Activated T-cell treated with anti-CD3 and anti-CD28 coated beads, Interleukin-2, amount 50 U/mL, for 1 hour (primary cell): ENCODE data around the gene TRERF1.
"Not testable (repeated sequence)": the region's sequence is repeated elsewhere in the genome, so short reads cannot be mapped to it uniquely, and the experiment has no call there.

Experiments used
- DNase-seq: peaks from one replicate; pipeline ENCODE4 v3.0.0-alpha.2; 2020

Gene TRERF1

DNA sequence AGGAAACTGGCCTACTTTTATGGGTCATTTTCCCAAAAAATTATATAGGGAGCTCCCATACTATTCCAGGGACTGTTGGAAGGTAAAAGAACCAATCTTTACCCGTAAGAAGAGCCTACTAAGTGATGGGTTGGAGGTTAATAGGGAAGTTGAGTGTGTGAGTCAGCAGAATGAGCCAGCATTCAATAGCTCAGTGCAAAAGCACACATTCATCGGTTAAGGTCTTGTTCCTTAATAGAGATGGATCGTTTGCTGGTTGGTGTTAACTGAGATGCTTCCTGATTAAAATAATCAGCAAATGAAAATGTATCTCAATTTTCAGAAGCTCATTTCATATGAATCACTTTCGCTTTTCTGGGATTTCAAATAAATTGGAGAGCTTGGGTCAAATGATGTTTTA is 118.8 kb downstream of the TRERF1 start:
- DNase-seq, result no peak

DNA sequence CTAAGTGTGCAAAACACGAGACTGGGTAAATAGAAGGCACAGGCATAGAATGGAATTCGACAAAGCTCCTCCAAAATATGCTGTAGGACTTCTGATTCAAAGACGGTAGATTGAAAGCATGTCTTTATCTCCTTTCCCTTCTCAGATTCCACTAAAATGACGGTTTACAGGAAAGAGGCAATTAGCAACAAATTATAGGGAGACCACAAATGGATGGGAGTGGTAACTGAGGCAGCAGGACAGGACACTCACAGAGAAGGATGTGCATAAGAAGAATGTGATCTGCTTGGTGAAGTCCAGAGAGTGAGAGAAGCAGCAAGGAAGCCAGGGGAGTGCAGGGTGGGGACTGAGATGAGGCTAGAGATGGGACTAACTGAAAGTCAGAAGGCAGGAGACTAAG is 120.7 kb downstream of the TRERF1 start:
- DNase-seq, result no peak

DNA sequence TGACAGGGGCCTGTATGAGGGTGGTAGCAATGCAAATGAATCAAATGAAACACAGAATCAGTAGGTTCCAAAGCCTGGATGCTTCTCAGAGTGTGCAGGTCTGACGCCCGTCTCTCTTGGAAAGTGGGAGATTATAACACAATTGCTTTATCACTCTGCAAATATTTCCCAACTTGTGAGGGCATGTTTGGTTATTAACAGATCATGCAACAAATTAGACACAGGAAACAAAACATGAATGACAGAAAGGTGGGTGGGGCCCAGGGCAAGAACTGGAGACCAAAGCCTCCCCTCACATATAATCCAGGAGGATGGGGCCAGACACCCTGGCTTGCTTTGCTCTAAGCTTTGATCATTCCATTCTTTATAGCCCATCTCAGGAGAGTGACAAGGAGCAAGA is 125.5 kb downstream of the TRERF1 start:
- DNase-seq, result no peak

DNA sequence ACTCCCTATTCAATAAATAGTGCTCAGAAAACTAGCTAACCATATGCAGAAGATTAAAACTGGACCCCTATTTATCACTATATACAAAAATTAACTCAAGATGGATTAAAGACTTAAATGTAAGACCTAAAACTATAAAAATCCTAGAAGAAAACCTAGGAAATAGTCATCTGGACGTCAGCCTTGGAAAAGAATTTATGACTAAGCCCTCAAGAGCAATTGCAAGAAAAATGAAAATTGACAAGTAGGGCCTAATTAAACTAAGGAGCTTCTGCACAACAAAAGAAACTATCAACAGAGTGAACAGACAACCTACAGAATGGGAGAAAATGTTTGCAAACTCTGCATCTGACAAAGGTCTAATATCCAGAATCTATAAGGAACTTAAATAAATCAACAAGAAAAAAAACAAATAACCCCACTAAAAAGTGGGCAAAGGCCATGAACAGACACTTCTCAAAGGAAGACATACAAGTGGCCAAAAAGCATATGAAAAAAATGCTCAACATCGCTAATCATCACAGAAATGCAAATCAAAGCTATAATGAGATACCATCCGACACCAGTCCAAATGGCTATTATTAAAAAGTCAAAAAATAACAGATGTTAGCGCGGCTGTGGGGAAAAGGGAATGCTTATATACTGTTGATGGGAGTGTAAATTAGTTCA is 126.9 kb downstream of the TRERF1 start:
- not testable (repeated sequence) for DNase-seq

DNA sequence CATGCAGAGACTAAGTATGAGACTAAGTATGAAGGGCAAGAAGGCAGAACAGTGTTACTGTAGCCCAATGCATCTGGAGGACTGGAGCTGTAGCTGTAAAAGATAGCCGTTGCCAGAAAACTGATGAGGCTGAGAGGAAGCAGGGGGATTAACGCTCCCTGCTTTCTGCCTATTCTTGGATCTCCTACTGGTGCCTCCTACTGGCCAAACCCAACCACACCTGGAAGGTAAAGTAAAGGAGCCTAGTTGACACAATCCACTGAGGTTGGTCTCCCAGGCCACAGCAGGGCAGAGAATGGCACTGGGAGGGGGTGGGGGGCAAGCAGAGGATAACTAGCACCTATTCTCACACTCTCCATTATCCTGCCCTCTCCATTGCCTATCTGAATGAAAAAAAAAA is 129.1 kb downstream of the TRERF1 start:
- no peak for DNase-seq

DNA sequence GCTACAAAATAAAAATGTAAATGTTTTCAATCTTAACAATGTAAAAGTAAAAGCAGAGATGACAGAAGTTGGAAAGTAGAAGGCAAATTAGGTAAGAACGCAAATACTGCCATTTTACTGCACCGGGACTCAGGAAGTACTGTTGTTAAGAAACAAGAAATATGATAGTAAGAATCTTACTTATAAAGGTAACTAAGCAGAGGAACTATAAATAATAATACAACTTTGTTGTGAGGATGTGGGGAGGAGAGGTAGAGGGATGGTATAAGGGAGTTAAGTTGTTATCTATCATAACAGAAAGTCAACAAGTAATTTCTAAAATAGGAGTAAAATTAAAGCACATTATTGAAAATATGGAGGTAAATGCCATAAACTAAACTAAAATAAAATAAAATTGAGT is 129.8 kb downstream of the TRERF1 start:
- DNase-seq, result no peak

DNA sequence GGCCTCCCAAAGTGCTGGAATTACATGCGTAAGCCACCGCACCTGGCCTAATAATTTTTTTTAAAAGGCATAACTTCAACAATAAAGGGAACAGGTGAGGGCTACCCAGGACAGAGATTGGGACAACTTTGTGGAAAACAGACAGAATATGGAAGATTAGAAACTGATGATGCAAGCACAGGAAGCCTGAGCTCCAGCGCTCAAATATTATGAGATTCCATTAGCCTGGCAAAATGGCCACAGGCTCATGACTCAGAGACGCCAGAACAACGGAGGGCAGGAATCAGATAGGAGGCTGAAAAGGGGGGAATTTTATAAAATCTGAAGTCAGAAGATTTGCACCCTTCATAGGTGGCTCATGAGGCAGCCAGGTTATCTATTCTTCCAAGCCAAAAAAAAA is 131.0 kb downstream of the TRERF1 start:
- no peak for DNase-seq

DNA sequence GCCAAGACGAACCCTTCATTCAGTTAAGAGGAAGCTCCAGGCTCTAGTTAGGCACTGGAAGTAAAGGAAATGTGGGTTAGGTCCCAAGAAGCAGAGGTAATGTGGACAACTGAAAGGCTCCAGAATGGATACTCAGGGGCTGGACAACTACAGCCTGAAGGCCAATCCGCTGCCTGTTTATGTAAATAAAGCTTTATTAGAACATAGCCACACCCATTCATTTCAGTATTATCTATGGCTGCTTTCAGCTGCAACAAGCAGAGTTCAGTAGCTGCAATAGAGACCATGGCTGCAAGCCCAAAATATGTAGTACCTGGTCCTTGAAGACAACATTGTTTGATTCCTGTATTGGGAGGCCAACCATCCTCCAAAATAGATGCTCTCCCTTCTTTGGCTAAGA is 133.2 kb downstream of the TRERF1 start:
- no peak for DNase-seq

DNA sequence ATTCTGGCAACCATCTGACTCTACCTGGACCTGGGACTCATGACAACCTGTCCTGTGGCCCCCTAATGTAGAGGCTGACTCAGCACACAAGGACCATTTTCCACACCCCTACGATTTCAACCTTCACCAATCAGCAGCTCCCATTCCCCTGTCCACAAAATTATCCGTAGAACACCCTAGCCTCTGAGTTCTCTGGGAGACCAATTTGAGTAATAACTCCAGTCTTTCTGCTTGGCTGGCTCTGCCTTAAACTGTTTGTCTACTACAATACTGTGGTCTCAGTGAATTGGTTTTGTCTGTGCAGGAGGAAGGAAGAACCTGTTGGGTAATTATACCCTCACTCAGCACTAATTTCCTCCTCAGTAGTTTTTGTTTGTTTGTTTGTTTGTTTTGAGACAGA is 134.7 kb downstream of the TRERF1 start:
- DNase-seq, result no peak

DNA sequence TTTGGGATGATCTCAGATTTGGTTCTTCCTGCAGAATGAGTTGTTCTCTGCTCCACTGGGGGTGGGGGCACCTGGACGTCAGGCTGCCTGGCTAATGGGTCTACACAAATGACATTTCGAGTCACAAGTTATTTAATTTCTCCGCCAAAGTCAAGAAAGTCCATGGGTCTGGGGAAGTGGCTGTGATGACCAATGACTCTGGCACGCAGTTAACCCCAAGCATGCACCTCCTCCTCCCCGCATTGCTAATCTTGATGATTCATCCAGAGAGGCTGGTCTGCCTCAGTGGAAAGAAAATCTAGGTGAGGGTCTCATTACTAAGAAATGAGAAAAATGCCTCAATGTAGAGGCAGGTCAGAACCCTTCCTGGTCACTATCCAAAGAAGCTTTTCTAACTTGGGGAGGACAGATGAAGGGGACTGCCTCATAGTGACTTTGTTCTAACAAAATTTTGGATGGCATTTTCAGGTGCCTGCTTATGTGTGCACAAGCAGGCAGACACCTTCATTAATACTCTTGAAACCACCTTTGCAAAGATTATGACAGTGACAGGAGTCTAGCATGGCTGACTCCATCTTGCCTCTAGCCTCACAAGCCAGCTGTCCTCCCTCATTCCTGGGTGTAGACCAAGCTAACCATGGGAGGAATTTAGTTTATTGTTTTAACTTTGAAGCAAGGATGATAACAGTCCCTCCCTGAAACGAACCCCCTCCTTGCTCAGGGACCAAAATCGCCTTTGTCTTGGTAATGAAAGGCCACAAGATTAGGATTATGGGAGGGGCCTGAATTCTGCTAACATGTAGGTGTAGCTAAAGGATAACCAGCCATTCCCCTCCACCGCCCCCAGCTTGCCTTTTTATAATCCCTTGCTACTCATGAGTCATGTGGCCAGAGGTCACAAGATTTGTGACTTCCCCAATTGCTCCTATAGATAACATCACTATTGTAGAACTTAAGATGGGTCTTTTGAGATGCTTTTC is 135.4 kb downstream of the TRERF1 start:
- DNase-seq, result no peak

DNA sequence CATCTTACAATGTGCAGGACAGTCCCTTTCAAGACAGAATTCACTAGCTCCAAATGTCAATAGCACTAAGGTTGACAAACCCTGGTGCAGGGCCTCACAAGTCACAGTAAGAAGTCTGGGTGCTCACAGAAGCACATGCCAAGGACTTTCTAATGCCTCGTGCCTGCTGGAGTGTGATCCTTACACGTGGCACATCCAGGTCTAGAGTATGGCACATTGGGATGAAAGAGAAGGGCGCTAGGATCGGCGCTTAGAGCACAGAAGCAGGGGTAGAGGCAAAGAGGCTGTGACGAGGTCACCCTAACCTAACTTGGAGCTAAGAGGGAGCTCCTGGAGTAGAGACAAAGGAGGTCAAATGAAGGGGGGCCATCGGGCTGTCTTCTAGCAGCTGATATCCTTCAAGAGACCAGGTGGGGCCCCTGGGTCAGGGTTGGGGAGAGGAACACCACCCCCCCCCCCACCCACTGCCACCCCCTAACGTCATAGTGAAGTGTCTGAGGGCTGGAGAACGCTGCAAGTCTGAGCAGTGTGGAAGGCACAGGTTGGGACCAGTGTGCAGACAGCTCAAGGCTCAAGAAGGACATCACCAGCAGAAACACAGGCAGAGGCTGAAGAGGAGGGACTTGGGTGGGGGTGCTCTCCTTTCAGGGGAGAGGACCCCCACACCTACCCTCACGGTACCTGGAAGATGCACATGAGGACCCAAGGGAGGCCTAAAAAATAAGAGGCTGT is 136.3 kb downstream of the TRERF1 start:
- no peak for DNase-seq

DNA sequence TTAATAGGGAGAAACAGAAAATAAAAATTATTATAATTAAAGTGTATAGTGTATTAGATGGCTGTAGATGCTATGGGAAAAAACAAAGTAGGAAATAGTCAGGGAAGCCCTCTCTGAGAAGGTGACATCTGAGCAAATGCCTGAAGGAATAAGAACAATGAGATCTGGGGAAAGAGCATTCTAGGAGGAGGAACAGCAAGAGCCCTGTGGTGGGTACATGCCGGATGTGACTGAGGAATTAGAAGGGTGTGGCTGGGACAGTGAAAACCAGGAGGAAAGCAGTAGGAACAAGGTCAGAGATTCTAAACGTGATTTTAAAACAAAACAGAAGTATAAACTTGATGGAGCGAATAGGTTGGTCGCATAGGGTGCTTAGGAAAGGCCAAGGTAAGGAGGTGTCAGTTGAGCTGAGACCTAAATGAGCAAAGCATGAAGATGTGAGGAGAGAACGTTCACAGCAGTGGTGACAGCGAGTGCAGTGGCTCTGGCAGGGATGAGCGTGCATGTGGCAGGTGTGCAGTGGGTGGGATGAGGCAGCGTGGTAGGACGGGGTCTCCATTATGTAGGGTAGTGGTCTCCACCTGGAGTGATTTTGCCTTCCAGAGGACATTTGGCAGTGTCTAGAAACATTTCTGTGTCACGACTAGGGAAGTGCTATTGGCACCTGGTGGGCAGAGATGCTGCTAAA is 137.0 kb downstream of the TRERF1 start:
- no peak for DNase-seq

DNA sequence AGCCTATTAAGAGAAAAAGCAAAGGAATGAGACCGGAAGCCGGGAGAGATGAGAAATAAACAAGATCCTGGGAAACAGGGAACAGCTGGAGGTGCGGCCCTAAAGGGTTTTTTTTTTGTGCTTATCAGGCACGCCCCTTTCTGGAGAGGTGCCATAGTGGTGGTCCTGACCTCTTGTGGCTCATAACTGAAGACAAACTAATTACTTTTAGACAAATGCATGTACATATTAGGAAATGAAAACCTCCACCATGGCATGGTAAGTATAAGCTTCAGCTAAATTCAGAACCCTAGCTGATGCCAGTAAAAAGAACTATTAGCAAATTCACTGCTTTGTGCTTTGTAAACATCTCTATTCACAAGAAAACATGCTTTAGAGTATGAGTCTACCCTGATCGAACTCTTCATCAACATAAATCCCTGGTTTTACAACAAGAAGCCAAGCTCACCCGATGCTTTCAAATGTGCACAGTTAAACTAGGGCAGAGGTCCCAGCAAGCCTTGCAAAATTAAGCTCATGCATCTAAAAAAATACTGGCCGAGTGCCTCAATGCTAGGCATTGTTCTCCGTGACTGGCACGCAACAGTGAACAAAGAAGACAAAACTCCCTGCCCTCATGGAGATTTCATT is 137.7 kb downstream of the TRERF1 start:
- no peak for DNase-seq

DNA sequence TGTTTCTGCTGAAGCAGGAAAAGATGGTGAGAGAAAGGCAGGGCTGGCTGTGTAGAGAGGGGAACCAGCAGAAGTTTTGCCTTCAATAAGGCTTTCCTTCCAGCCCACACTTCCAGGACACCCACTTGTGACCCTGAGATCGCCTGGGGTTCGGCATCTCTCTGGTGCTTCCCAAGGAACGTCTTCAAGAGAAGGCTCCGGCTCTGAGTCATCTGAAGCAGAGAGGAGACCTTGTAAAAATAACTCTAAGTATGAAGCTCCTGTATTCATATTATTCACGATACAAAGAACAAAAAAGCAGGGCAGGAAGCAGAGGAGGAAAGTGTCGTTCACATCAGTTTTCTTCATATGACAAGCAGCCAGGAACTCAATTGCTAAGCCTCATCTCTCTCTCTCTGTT is 138.7 kb downstream of the TRERF1 start:
- DNase-seq, result no peak

DNA sequence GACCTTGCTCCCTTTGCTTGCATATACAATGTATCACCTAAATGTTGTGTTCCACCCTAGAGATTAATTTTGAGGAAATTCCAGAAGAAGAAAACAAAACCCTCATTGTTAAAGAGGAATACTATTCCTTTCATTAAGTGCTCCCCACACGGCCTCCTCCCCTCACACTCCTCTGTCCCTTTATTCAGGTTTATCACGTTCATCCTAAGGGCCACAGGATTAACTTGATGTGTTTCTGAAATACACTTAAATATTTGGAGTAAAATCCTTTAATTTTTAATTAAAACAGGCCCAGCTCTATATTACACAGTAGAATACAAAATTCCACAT is 144.6 kb downstream of the TRERF1 start:
- DNase-seq, result no peak

DNA sequence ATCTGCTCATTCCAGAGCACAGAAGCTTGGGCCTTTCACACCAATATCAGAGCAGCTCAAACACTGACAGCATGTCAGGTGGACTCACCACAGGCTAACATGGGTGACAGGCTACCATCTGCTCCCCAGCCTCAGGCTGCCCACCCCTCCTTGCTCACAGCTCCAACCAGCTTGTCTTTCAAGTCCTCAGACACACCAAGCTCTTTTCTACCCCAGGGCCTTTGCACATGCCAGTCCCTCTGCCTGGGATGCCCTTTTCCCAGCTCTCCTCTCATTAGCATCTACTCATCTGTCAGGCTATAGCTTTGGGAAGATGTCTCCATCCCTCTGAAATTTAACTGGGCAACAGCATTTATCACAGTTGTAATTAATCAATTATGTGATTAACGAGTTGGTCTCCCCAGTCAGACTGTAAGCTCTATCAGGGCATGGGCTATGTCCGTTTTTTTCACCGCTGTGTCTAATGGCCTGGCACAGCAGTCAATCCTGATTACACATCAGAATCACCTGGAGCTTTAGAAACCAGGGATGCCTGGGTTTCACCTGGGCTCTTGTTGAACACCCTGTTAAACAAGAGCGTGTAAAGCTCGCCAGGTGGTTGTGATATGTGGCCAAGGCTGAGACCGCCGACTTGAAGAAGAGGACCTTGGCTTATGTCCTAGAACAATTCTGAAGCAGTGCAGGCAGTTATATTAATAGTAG is 145.1 kb downstream of the TRERF1 start:
- no peak for DNase-seq

DNA sequence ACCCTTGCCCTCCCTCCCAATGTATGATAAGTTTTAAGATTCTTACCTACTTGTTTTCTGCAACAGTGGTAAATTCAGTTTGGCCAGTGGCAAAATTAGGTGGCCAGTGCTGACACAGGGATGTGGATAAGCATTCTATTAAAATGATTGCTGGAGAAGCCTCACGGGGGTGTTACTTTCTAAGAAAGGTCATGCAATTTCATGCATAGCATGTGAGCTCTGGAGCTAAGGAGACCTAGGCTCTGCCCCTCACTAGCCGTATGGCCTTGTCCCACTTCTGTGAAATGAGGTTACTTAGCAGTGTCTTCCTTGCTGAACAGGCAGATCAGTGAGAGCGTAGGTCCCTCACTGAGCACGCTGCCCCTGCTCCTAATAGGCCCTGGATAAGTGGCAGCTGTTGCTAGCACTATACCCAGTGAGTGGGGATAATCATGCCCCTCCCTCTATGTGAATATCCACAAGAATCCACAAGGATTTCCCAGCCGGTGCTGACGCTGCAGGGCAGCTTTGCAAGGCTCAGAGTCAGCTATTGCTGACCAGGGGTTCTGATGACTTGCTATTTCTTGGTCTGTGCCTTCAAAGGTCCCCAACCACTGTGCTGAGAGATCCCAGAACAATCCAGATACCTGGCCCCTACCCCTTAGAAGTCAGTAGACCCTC is 147.5 kb downstream of the TRERF1 start:
- DNase-seq, result no peak

DNA sequence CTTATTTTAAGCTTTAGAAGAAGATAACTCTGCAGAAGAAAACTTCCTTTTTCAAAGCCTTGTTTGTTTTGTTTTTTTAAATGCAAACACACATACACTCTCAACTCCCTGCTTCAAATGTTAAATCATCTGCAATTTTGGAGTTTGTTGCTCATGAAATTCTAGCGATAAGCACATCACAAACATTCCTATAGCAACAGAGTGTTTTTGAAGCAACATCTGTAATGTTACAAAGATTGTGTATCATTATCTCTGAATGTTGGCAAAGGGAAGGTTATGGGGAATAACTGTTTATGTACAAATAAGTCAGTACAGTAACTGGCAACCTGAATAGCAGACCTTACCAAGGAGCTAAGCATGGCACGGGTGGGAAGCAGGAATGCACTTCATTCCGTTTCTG is 149.3 kb downstream of the TRERF1 start:
- no peak for DNase-seq

DNA sequence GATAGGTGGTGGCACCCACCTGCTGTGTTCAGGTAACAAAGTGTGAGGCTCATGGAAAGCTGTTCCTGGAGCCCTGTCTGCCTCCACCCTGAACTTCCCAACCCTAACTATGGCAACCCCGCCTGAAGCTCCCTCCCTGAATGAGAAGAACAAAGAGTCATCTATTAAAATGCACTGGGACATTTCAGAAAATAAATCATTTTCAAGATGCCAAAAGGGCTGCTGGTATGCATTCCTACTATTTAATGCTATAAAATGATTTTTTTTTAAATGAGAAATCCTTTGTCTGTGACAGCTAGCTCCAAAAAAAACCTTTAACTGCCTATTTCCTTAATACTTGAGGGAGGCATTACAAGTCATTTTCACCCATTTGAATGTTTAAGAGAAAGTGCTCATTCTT is 149.7 kb downstream of the TRERF1 start:
- DNase-seq, result no peak

DNA sequence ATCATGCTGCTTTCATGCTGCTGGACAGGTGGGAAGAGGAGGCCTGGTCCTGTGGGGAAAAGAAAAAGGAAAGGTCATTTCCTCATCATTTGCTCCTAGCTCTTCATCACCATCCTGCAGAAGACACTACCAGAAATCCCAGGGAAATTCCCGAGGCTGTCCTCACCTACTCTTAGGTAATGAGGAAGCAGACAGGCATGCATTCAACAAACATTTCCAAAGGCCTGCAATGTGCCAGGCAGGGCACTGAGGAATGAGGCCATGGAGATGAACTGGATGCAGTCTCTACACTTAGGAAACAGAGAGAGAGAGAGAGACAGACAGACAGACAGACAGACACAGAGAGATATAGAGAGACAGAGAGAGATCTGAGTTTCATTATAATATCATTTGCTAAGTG is 151.0 kb downstream of the TRERF1 start:
- DNase-seq, result no peak

DNA sequence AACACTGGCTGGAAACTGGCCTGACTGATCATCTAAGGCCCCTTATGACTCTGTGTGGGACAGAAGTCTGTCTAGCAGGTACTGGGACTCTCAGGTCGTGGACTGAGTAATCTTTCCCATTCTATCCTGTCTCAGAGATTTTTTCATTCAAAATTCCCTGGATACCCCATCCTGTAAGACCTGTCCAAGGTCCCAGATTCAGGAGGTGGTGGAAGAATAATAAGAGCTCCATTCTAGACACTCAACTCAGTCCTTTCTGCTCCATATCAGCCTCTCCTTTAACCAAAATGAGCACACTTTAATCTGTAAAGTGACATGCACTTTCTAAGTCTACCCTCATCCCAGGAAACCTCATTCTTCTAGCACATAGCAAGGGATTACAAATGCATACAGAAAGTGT is 151.5 kb downstream of the TRERF1 start:
- no peak for DNase-seq

DNA sequence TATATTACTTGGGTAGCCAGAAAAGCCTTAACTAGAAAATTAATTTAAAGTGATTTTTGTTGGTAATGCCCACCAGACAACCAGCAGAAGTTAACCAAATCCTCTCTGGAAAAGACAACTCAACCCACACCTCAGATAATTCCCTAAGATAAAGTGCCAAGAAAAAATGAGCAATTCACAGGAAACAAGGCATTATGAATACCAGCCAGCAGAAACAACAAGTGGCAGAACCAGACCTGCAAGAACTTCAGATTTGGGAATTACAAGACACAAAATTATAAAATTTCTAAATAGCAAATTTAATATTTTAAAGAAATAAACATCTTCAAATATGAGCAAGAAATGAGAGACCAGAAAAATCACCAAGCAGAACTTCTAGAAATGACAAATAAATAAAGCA is 154.1 kb downstream of the TRERF1 start:
- no peak for DNase-seq
